AG04450 (cell line): ENCODE results near the gene CTXND2. TPM values are rescaled to one million over a fixed set of nuclear protein-coding genes. Genes with fewer than 3 reads are reported as not detected.

ENCODE experiments used
- CTCF ChIA-PET: fragments of 300-600, 350-600 bp; formaldehyde crosslinking; extraction: SDS; loops from one replicate; lab custom pipeline; 2022; ENCODE audit warnings: antibody characterized with exemption, inconsistent platforms; lab: Charles Lee
- POLR2A ChIA-PET: fragments of 350-600 bp; formaldehyde crosslinking; extraction: SDS; loops from one replicate; lab custom pipeline; 2021; ENCODE audit warnings: antibody characterized with exemption, inconsistent platforms; lab: Yijun Ruan, JAX
- DNase-seq: peaks from one replicate; pipeline ENCODE4 v3.0.0-alpha.2; 2011; ENCODE audit warnings: low read depth, low spot score
- H3K27ac ChIP-seq: one replicate; pipeline ENCODE4 v1.5.1; 2012; ENCODE audit warnings: low read depth, low read length, control low read depth
- H3K27me3 ChIP-seq: one replicate; pipeline ENCODE4 v1.6.0; 2012; ENCODE audit warnings: low read length; ENCODE audit not compliant: control insufficient read depth, insufficient read depth
- H3K4me3 ChIP-seq: 2 replicates; pipeline ENCODE4 v1.5.1; 2011; ENCODE audit warnings: mild to moderate bottlenecking, low read depth, low read length, control low read depth
- H3K9me3 ChIP-seq: 2 replicates; pipeline ENCODE4 v1.5.1; 2012; ENCODE audit warnings: low read length; ENCODE audit not compliant: control insufficient read depth, insufficient read depth
- polyA plus RNA-seq: library from polyadenylated mRNA; depleted of rRNA; stranded (reverse); fragments of >200 nt; gene quantifications from 2 replicates; pipeline ENCODE4 v1.2.3, GENCODE V29; 2011
- TF ChIP-seq, protein P1 (sequence below): IDR thresholded peaks from 2 replicates; pipeline ENCODE4 v1.5.1; 2011; ENCODE audit warnings: low read depth, low read length, control low read depth, inconsistent platforms

The CTXND2 gene
- polyA plus RNA-seq, 1 experiment = not detected

DNA sequence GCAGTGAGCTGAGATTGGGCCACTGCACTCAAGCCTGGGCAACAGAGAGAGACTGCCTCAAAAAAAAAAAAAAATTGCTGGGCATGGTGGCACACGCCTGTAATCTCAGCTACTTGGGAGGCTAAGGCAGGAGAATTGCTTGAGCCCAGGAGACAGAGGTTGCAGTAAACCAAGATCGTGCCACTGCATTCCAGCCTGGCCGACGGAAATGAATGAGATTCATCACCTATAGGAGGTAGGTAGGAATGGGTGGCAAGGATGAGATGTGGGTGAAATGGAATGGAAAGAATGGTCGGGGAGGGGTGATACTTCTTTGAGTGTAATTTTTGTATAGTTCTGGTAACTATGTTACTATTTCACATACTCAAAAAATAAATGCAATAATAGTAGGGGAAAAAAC lies 15.4 kb downstream of the CTXND2 start:
- POLR2A ChIA-PET = no interaction called here

DNA sequence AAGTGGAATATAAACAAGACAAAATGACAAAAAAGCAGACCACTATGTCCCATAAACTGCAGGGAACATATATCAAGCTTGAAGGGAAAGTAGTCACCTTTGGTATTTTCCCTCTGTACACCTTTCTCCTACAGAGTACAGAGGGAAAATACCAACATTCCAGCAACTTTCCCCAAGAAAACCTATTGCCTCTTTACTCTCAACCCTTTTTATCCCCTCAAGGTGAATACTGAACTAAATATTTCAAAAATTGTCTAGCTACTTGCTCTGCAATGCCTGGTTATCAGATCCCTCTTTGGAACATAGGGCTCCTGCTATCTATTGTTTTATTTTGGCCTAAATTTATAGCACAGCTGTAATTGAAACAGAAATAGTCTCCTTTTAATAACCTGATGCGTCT lies 15.8 kb downstream of the CTXND2 start:
- no peak overlapping the region for H3K27ac ChIP-seq
- ChIA-PET POLR2A (no interaction called here), CTCF (no interaction called here)
- TF ChIP-seq, protein P1, sequence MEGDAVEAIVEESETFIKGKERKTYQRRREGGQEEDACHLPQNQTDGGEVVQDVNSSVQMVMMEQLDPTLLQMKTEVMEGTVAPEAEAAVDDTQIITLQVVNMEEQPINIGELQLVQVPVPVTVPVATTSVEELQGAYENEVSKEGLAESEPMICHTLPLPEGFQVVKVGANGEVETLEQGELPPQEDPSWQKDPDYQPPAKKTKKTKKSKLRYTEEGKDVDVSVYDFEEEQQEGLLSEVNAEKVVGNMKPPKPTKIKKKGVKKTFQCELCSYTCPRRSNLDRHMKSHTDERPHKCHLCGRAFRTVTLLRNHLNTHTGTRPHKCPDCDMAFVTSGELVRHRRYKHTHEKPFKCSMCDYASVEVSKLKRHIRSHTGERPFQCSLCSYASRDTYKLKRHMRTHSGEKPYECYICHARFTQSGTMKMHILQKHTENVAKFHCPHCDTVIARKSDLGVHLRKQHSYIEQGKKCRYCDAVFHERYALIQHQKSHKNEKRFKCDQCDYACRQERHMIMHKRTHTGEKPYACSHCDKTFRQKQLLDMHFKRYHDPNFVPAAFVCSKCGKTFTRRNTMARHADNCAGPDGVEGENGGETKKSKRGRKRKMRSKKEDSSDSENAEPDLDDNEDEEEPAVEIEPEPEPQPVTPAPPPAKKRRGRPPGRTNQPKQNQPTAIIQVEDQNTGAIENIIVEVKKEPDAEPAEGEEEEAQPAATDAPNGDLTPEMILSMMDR = no peak
- no peak for DNase-seq
- H3K4me3 ChIP-seq = no peak overlapping the region
- H3K27me3 ChIP-seq = no peaks in the 10 kb centered on the region
- no peaks in the 10 kb centered on the region for H3K9me3 ChIP-seq

More for the DNA sequence above, 15.4 kb downstream of the CTXND2 start:
- no peaks in the 10 kb centered on the region for H3K9me3 ChIP-seq
- H3K4me3 ChIP-seq = no peak overlapping the region
- no peak overlapping the region for H3K27ac ChIP-seq
- DNase-seq = no peak
- TF ChIP-seq, protein P1 = no peak
- H3K27me3 ChIP-seq = no peaks in the 10 kb centered on the region
- CTCF ChIA-PET = no interaction called here

DNA sequence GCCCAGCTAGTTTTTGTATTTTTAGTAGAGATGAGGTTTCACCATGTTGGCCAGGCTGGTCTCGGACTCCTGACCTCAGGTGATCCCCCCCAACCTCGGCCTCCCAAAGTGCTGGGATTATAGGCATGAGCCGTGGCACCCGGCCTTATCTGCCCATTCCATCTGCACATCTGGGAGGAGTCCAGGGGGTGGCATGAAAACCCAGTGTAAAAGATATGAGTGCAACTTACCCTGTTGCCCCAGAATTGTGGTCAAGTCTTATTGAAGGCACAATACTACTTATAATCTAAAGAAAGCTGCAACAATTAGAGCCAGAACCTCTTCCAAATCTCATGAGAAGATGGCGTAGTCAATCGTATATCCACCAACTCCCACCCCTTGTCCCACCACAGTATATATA lies 18.4 kb downstream of the CTXND2 start:
- no peak overlapping the region for H3K27ac ChIP-seq
- ChIA-PET CTCF (interaction anchor here (1.2 kb wide), 1 partner anchor 16 kb away, joined by 8 read pairs; no protein-coding TSS in a partner anchor), POLR2A (no interaction called here)
- TF ChIP-seq, protein P1 = no peak
- H3K9me3 ChIP-seq = no peaks in the 10 kb centered on the region; the same call in 1 of the 2 replicates
- no peak overlapping the region for H3K4me3 ChIP-seq
- DNase-seq = no peak
- peaks cover 2% of the 10 kb centered on the region for H3K27me3 ChIP-seq

DNA sequence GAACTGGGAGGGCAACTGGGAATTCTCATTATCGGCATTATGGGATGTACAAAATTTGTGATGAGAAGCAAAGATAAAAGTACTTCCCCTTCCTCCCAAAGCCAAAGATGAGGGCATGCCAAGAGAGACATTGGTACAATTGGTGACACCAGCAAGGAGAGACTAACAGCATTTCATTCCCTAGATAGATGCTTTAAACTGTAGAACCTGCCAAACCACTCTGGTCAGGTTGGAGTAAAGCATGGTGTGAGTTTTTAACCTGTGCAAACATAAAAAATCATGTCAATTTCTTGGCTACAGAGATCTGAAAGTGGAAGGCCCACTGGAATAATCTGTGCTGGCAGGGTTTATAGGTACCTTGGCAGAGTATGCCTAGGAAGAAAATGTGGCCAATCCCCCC lies 19.4 kb downstream of the CTXND2 start:
- ChIA-PET POLR2A (no interaction called here), CTCF (interaction anchor here (1.2 kb wide), 1 partner anchor 15 kb away, joined by 8 read pairs; no protein-coding TSS in a partner anchor)
- TF ChIP-seq, protein P1 = no peak
- H3K4me3 ChIP-seq = no peak overlapping the region
- H3K9me3 ChIP-seq = peaks cover 3% of the 10 kb centered on the region
- H3K27me3 ChIP-seq = peaks cover 2% of the 10 kb centered on the region
- no peak for DNase-seq
- no peak overlapping the region for H3K27ac ChIP-seq

DNA sequence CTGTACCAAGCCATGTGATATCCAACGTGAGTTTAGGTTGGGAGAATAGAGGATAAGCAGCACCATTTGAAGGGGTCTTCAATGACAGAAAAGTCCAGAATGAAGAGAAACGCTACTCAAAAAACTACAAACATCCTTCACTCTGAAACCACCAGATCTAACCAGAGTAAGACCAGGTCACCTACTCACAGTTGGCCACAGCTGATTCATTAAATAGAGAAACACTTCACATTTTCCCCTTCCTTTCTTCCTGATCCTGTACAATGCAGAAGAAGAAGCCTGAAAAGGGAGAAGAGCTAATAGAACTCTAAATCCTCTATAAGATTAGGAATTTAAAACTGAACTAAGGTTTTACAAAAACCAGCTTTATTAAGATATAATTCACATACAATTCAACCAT lies 19.9 kb downstream of the CTXND2 start:
- POLR2A ChIA-PET = no interaction called here
- no peak overlapping the region for H3K27ac ChIP-seq
- TF ChIP-seq, protein P1 = no peak
- no peak overlapping the region for H3K4me3 ChIP-seq
- H3K9me3 ChIP-seq = peaks cover 3% of the 10 kb centered on the region
- no peak for DNase-seq
- H3K27me3 ChIP-seq = peaks cover 2% of the 10 kb centered on the region
- CTCF ChIA-PET = no interaction called here
